H1 (cell line): ENCODE data around the gene OCLN. TPM values are rescaled to one million over a fixed set of nuclear protein-coding genes. Genes with fewer than 3 reads are reported as not detected.
"Not testable (repeated sequence)": the region's sequence is repeated elsewhere in the genome, so short reads cannot be mapped to it uniquely, and the experiment has no call there.

Experiments
- CTCF ChIA-PET: fragments of 300-600 bp; sonication (Branson Sonifier 250); formaldehyde crosslinking; loops from one replicate; lab custom pipeline; 2021; ENCODE audit not compliant: partially characterized antibody; lab: Charles Lee
- POLR2A ChIA-PET: fragments of 300-600 bp; sonication (Branson Sonifier 250); formaldehyde crosslinking; loops from one replicate; lab custom pipeline; 2021; ENCODE audit warnings: inconsistent platforms; ENCODE audit not compliant: partially characterized antibody; lab: Charles Lee
- DNase-seq, 2 experiments: peaks; one replicate each; pipeline versions ENCODE4 v3.0.0 to v3.0.0-alpha.2; 2010 to 2022; ENCODE audit warnings: low spot score in 2 of 2, low read depth in 1 of 2, mixed read lengths in 1 of 2
- FAIRE-seq: peaks from 2 replicates; lab custom pipeline; 2011; peaks lifted over from hg19 to GRCh38; lab: Jason Lieb, UNC
- H2AFZ ChIP-seq: 2 replicates; pipeline ENCODE4 v1.8.1; 2012; ENCODE audit warnings: low read length, inconsistent platforms
- H2AK5ac ChIP-seq: 2 replicates; pipeline ENCODE4 v1.6.1; 2013; ENCODE audit warnings: low read depth, low read length
- H2BK120ac ChIP-seq: replicated peaks from 2 replicates; pipeline ENCODE3; 2013; ENCODE audit warnings: low read depth, low read length, inconsistent platforms
- H2BK12ac ChIP-seq: 2 replicates; pipeline ENCODE4 v1.6.1; 2013; ENCODE audit warnings: low read depth, low read length
- H2BK15ac ChIP-seq: 2 replicates; pipeline ENCODE4 v1.6.1; 2013; ENCODE audit warnings: low read length
- H2BK20ac ChIP-seq: 2 replicates; pipeline ENCODE4 v1.6.1; 2013; ENCODE audit warnings: low read length
- H2BK5ac ChIP-seq: 2 replicates; pipeline ENCODE4 v1.6.1; 2013; ENCODE audit warnings: low read depth, low read length
- H3K14ac ChIP-seq: 2 replicates; pipeline ENCODE4 v1.6.1; 2013; ENCODE audit warnings: inconsistent platforms; ENCODE audit not compliant: insufficient read length
- H3K18ac ChIP-seq: 2 replicates; pipeline ENCODE4 v1.6.1; 2013; ENCODE audit warnings: low read length; ENCODE audit errors: extremely low read depth
- H3K23ac ChIP-seq: 2 replicates; pipeline ENCODE4 v1.6.1; 2013; ENCODE audit warnings: inconsistent platforms; ENCODE audit not compliant: insufficient read length
- H3K23me2 ChIP-seq: 2 replicates; pipeline ENCODE4 v1.6.1; 2013; ENCODE audit warnings: low read depth, low read length
- H3K27ac ChIP-seq: 2 replicates; pipeline ENCODE4 v1.6.1; 2011; ENCODE audit warnings: low read depth, low read length, inconsistent platforms
- H3K27me3 ChIP-seq, 4 experiments: replicated peaks in 1 of 4; 1 replicate in 1 of 4; 2 replicates in 3 of 4; pipeline versions ENCODE4 v1.6.1 to v1.8.1; 2011 to 2013; ENCODE audit warnings: low read length in 3 of 4, mild to moderate bottlenecking in 3 of 4, inconsistent platforms in 2 of 4, mixed read lengths in 2 of 4, moderate library complexity in 1 of 4; ENCODE audit not compliant: control insufficient read depth in 3 of 4, insufficient read depth in 3 of 4; ENCODE audit errors: extremely low read depth in 1 of 4
- H3K36me3 ChIP-seq, 4 experiments: 2 replicates each; pipeline versions ENCODE4 v1.6.1 to v1.8.1; 2011 to 2013; ENCODE audit warnings: mild to moderate bottlenecking in 4 of 4, low read length in 3 of 4, moderate library complexity in 2 of 4, control low read depth in 1 of 4, inconsistent platforms in 1 of 4; ENCODE audit not compliant: insufficient read depth in 4 of 4, control insufficient read depth in 2 of 4
- H3K4ac ChIP-seq: replicated peaks from 2 replicates; pipeline ENCODE3; 2013; ENCODE audit warnings: low read length, low read depth, mixed read lengths, inconsistent platforms; ENCODE audit not compliant: insufficient read length
- H3K4me1 ChIP-seq, 4 experiments: replicated peaks in 1 of 4; 1 replicate in 1 of 4; 2 replicates in 3 of 4; pipeline versions ENCODE4 v1.6.1 to v1.8.1; 2011 to 2013; ENCODE audit warnings: low read length in 3 of 4, inconsistent platforms in 2 of 4, mixed read lengths in 1 of 4; ENCODE audit not compliant: insufficient read depth in 4 of 4, control insufficient read depth in 3 of 4
- H3K4me2 ChIP-seq, 2 experiments: 2 replicates each; pipeline versions ENCODE4 v1.6.1 to v1.8.1; 2011 to 2013; ENCODE audit warnings: low read depth in 2 of 2, low read length in 2 of 2, control low read depth in 1 of 2, inconsistent platforms in 1 of 2, mild to moderate bottlenecking in 1 of 2; ENCODE audit not compliant: insufficient read depth in 1 of 2
- H3K4me3 ChIP-seq, 4 experiments: fragments of 200-600, 300-600 bp in 1 of 4; sonication (generic), shearing (Covaris generic), sonication (Bioruptor Twin) in 1 of 4; 2 replicates each; pipeline versions ENCODE4 v1.5.1 to v1.8.1; 2011 to 2016; ENCODE audit warnings: low read length in 4 of 4, low read depth in 3 of 4, control low read depth in 2 of 4, inconsistent platforms in 2 of 4, mild to moderate bottlenecking in 2 of 4, mixed read lengths in 1 of 4, moderate library complexity in 1 of 4; ENCODE audit not compliant: insufficient read depth in 2 of 4; ENCODE audit errors: extremely low read depth in 1 of 4
- H3K56ac ChIP-seq: replicated peaks from 2 replicates; pipeline ENCODE3; 2013; ENCODE audit warnings: low read depth, mild to moderate bottlenecking, mixed read lengths, low read length, inconsistent platforms; ENCODE audit not compliant: insufficient read length
- H3K79me1 ChIP-seq: 2 replicates; pipeline ENCODE4 v1.6.1; 2013; ENCODE audit warnings: low read depth, low read length, control low read depth
- H3K79me2 ChIP-seq, 2 experiments: 2 replicates each; pipeline versions ENCODE4 v1.6.1 to v1.8.1; 2012 to 2013; ENCODE audit warnings: low read length in 2 of 2, mild to moderate bottlenecking in 2 of 2, inconsistent platforms in 1 of 2; ENCODE audit not compliant: insufficient read depth in 2 of 2, control insufficient read depth in 1 of 2
- H3K9ac ChIP-seq, 4 experiments: replicated peaks in 1 of 4; 1 replicate in 1 of 4; 2 replicates in 3 of 4; pipeline versions ENCODE4 v1.6.1 to v1.8.1; 2011 to 2013; ENCODE audit warnings: low read depth in 3 of 4, low read length in 3 of 4, control low read depth in 2 of 4, mild to moderate bottlenecking in 2 of 4, moderate library complexity in 2 of 4, inconsistent platforms in 1 of 4; ENCODE audit errors: extremely low read depth in 1 of 4
- H3K9me3 ChIP-seq, 2 experiments: 2 replicates each; pipeline versions ENCODE4 v1.6.1 to v1.8.1; 2012 to 2013; ENCODE audit warnings: mild to moderate bottlenecking in 2 of 2, moderate library complexity in 2 of 2, control low read depth in 1 of 2, inconsistent platforms in 1 of 2, low read depth in 1 of 2, low read length in 1 of 2, mixed read lengths in 1 of 2; ENCODE audit not compliant: insufficient read depth in 2 of 2
- H4K20me1 ChIP-seq, 2 experiments: replicated peaks in 1 of 2; 2 replicates each; pipeline versions ENCODE3 to v1.8.1; 2011 to 2013; ENCODE audit warnings: inconsistent platforms in 2 of 2, low read length in 2 of 2, mild to moderate bottlenecking in 1 of 2; ENCODE audit not compliant: insufficient read depth in 2 of 2, control insufficient read depth in 1 of 2
- H4K5ac ChIP-seq: 2 replicates; pipeline ENCODE4 v1.6.1; 2013; ENCODE audit warnings: low read length, low read depth, mixed read lengths, inconsistent platforms; ENCODE audit not compliant: insufficient read length
- H4K8ac ChIP-seq: 2 replicates; pipeline ENCODE4 v1.8.0; 2013; ENCODE audit warnings: mild to moderate bottlenecking, moderate library complexity, low read length, inconsistent platforms; ENCODE audit not compliant: insufficient read depth; ENCODE audit errors: extremely low read depth
- H4K91ac ChIP-seq: replicated peaks from 2 replicates; pipeline ENCODE3; 2013; ENCODE audit warnings: low read length, mixed read lengths, inconsistent platforms; ENCODE audit not compliant: insufficient read length
- FOSL1 ChIP-seq: IDR thresholded peaks from 2 replicates; pipeline ENCODE4 v1.6.1; 2011; ENCODE audit warnings: mild to moderate bottlenecking, low read depth, low read length, moderate library complexity; ENCODE audit not compliant: insufficient read depth
- WGBS, 2 experiments: shearing (Covaris generic) in 1 of 2; methylation state at CpG; one replicate each; pipeline versions ENCODE4 v1.1.6 to v1.1.7; 2013 to 2015; ENCODE audit warnings: low lambda C conversion rate in 2 of 2, mixed read lengths in 2 of 2, inconsistent platforms in 1 of 2, low coverage in 1 of 2, missing lambda C conversion rate in 1 of 2; ENCODE audit not compliant: insufficient replicate concordance in 2 of 2, insufficient coverage in 1 of 2, insufficient read length in 1 of 2; ENCODE audit errors: extremely low coverage in 1 of 2, missing lambda C conversion rate in 1 of 2; 5-methylcytosine and 5-hydroxymethylcytosine counted together
- polyA plus RNA-seq, 7 experiments: library from polyadenylated mRNA; depleted of rRNA in 3 of 7; stranded (reverse) in 5 of 7; unstranded in 2 of 7; fragments of >200 nt in 5 of 7; fragments of 200-250 nt in 2 of 7; gene quantifications; 1 replicate in 5 of 7; 2 replicates in 1 of 7; 4 replicates in 1 of 7; pipeline versions ENCODE4 v1.2.1 to v1.2.3, GENCODE V29; 2011 to 2013; ENCODE audit warnings: missing spikeins in 2 of 7, mixed read lengths in 2 of 7
- total RNA-seq: library from RNA; stranded (reverse); fragmentation: NEBNext Ultra II Directional; extraction: Animal tissue kit (Norgen Biotek cat#: 25700); gene quantifications from 2 replicates; pipeline ENCODE4 v1.2.1, GENCODE V29; 2021

The OCLN gene
- total and polyA plus RNA-seq, 2 of the 8 experiments (the other 6 are each of a cell fraction or from before 2014, with no cell fraction given) = 27.9 to 85.5 TPM

DNA sequence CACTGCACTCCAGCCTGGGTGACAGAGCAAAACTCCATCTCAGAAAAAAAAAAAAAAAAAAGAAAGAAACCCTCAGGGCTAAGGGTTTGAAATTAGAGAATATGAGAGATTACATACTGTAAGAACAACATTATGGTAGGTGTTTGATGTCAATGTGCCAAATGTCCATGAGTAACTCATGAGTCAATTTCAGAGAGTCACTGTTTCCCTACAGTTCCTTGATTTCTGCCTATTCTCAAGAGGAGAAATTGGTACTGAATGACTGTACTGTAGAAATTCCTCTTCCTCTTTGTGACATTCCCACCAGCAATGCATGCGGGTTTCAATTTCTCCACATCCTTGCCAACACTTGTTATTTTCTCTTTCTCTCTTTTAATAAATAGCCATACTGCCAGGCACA is 42.5 kb upstream of the OCLN start:
- 86% methylated on average over 1 of the region's 1 CpG; no CpG with 5 or more reads in 1 of the 2 experiments for WGBS, 2 experiments
- H4K20me1 ChIP-seq = no peaks in the 10 kb centered on the region
- no peak overlapping the region for H4K5ac ChIP-seq
- CTCF ChIA-PET = no interaction called here
- H3K36me3 ChIP-seq = no peaks in the 10 kb centered on the region
- H3K27me3 ChIP-seq = no peaks in the 10 kb centered on the region
- no peak overlapping the region for H3K4me3 ChIP-seq
- no peaks in the 10 kb centered on the region for H3K79me2 ChIP-seq
- no peak overlapping the region for H3K14ac ChIP-seq
- no peak for DNase-seq
- no peaks in the 10 kb centered on the region for H3K23me2 ChIP-seq
- H2BK15ac ChIP-seq = no peak overlapping the region
- no peaks in the 10 kb centered on the region for H3K9me3 ChIP-seq
- no peak overlapping the region for H3K9ac ChIP-seq
- H2AK5ac ChIP-seq = no peak overlapping the region
- no peak overlapping the region for H4K91ac ChIP-seq
- no peak overlapping the region for H3K4ac ChIP-seq
- H3K79me1 ChIP-seq = no peaks in the 10 kb centered on the region
- H4K8ac ChIP-seq = no peak overlapping the region
- no peak overlapping the region; the same call in 1 of the 2 replicates for H2AFZ ChIP-seq
- H2BK5ac ChIP-seq = no peak overlapping the region
- H3K23ac ChIP-seq = no peak overlapping the region
- no peak overlapping the region for H2BK120ac ChIP-seq
- H3K4me1 ChIP-seq = no peaks in the 10 kb centered on the region
- H2BK12ac ChIP-seq = no peak overlapping the region
- FAIRE-seq = no peak
- no peak for TF ChIP-seq FOSL1
- H3K4me2 ChIP-seq = no peak overlapping the region
- H2BK20ac ChIP-seq = no peak overlapping the region
- no peak overlapping the region for H3K56ac ChIP-seq
- no peak overlapping the region for H3K27ac ChIP-seq
- no peak overlapping the region for H3K18ac ChIP-seq
- POLR2A ChIA-PET = no interaction called here

DNA sequence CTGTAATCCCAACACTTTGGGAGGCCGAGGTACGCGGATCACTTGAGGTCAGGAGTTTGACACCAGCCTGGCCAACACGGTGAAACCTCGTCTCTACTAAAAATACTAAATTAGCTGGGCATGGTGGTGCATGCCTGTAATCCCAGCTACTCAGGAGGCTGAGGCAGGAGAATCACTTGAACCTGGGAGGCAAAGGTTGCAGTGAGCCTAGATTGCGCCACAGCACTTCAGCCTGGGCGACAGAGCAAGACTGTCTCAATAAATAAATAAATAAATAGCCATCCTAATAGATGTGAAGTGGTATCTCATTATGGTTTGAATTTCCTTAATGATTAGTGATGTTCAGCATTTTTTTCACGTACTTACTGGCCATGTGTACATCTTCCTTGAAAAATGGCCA is 42.1 kb upstream of the OCLN start:
- H3K4me3 ChIP-seq, H2AK5ac ChIP-seq, H2BK5ac ChIP-seq, H3K14ac ChIP-seq, H4K20me1 ChIP-seq, H3K27me3 ChIP-seq, H3K9ac ChIP-seq, H3K79me2 ChIP-seq, H3K79me1 ChIP-seq, H3K27ac ChIP-seq, DNase-seq, H3K23me2 ChIP-seq, H2BK20ac ChIP-seq, H3K9me3 ChIP-seq, FAIRE-seq, H4K91ac ChIP-seq, H2AFZ ChIP-seq, H2BK12ac ChIP-seq, H3K56ac ChIP-seq, H3K4me2 ChIP-seq, H3K18ac ChIP-seq, POLR2A ChIA-PET, H3K4me1 ChIP-seq, H4K8ac ChIP-seq, H2BK15ac ChIP-seq, H3K36me3 ChIP-seq, H3K23ac ChIP-seq, CTCF ChIA-PET, H4K5ac ChIP-seq, H2BK120ac ChIP-seq, H3K4ac ChIP-seq: not testable (repeated sequence)
- WGBS, 2 experiments = 97% methylated on average over 8 of the region's 8 CpGs; no CpG with 5 or more reads in 1 of the 2 experiments
